Heart right ventricle (tissue), 16 donors: ENCODE data around the gene EGFR. TPM values are rescaled to one million over a fixed set of nuclear protein-coding genes. Genes with fewer than 3 reads are reported as not detected.
"Not testable (repeated sequence)": the region's sequence is repeated elsewhere in the genome, so short reads cannot be mapped to it uniquely, and the experiment has no call there.

Experiments
- ATAC-seq, 8 donors: fragments of 200-7000 bp; cut with Tn5 transposase; one replicate each; pipeline ENCODE4 v1.9.1; 2020; ENCODE audit warnings: mild to moderate bottlenecking in 8 of 8, moderate library complexity in 8 of 8, moderate number of reproducible peaks in 1 of 8
- DNase-seq, 2 donors: peaks; one replicate each; pipeline ENCODE4 v3.0.0-alpha.2; 2020
- H3K27ac ChIP-seq, 10 donors: fragments of 200-600 bp; sonication (generic) in 2 of 10; one replicate each; pipeline versions ENCODE4 v1.5.0 to v1.8.0; 2020 to 2022; ENCODE audit warnings: mild to moderate bottlenecking in 3 of 10
- H3K27me3 ChIP-seq, 7 donors: fragments of 200-600 bp; one replicate each; pipeline ENCODE4 v1.8.0; 2021 to 2022; ENCODE audit warnings: mild to moderate bottlenecking in 2 of 7
- H3K36me3 ChIP-seq, 9 donors: fragments of 200-600 bp; sonication (generic) in 1 of 9; one replicate each; pipeline versions ENCODE4 v1.5.0 to v1.8.0; 2020 to 2022; ENCODE audit warnings: mild to moderate bottlenecking in 2 of 9
- H3K4me1 ChIP-seq, 9 donors: fragments of 200-600 bp; sonication (generic) in 1 of 9; one replicate each; pipeline versions ENCODE4 v1.5.0 to v1.8.0; 2020 to 2022; ENCODE audit warnings: mild to moderate bottlenecking in 4 of 9
- H3K4me3 ChIP-seq, 10 donors: fragments of 200-600 bp; sonication (generic) in 2 of 10; one replicate each; pipeline versions ENCODE4 v1.5.0 to v1.8.0; 2020 to 2022; ENCODE audit warnings: mild to moderate bottlenecking in 7 of 10, moderate library complexity in 2 of 10
- H3K9me3 ChIP-seq, 11 donors: fragments of 200-600 bp in 10 of 11; sonication (generic) in 2 of 11; one replicate each; pipeline versions ENCODE4 v1.5.0 to v1.8.0; 2013 to 2022; ENCODE audit warnings: mild to moderate bottlenecking in 2 of 11, control low read depth in 1 of 11, moderate library complexity in 1 of 11
- WGBS, 2 donors: extraction: QIAGEN DNeasy Blood & Tissue Kit; methylation state at CpG; one replicate each; pipeline ENCODE4 v1.1.7; 2013; ENCODE audit warnings: inconsistent platforms in 1 of 2; 5-methylcytosine and 5-hydroxymethylcytosine counted together
- intact Hi-C, 10 donors: fragments of 100-400 bp; cut with DNase I; formaldehyde crosslinking; loops; one replicate each; pipeline versions ENCODE4 v1.11.1 to v1.14.2; 2022
- polyA plus RNA-seq, 2 donors: library from polyadenylated mRNA; stranded (reverse); fragments of 200-250 nt; gene quantifications; one replicate each; pipeline ENCODE4 v1.2.3, GENCODE V29; 2013
- total RNA-seq, 10 donors: library from RNA; stranded (reverse); fragmentation: NEBNext Ultra II Directional in 3 of 10; extraction: Animal tissue kit (Norgen Biotek cat#: 25700) in 3 of 10; gene quantifications; one replicate each; pipeline versions ENCODE4 v1.2.1 to v1.2.4, GENCODE V29; 2021 to 2023
- TF ChIP-seq, protein P1 (sequence below), 9 donors: fragments of 200-600 bp; sonication (generic) in 2 of 9; IDR thresholded peaks; one replicate each; pipeline versions ENCODE4 v1.5.0 to v1.8.0; 2021 to 2022; ENCODE audit warnings: antibody characterized with exemption in 9 of 9, mild to moderate bottlenecking in 5 of 9, moderate library complexity in 1 of 9
- donor health status: Arrhythmogenic right ventricular cardiomyopathy.
- donor health status: ischemic (EF 13 %, LVEDD 7.1; RV severe dilation, severe dysfunction).
- donor health status: healthy with polysubstance abuse.
- donor health status: DM: no; HTN: yes; CAD: no.
- donor health status: DM: no; HTN: no; CAD: no.
- donor health status: ischemic (EF 25% LVEDD 6.9; RV normal size, moderate dysfunction).
- donor health status: ischemic (EF 25% LVEDD 5.7; RV mildly dilated, moderate dysfunction).
- donor health status: healthy.
- donor health status: DM: yes; HTN: yes; CAD: no.
- donor health status: Ischemic cardiomyopathy.
- donor health status: ischemic (EF 35%, LVEDD 5.7; RV mildly dilated, moderate dysfunction).
- donor health status: nonischemic (EF 11% LVEDD 7.7; RV severe dilation, severe dysfunction).
- donor health status: DM: yes; HTN: yes; CAD: no.
- donor health status: PGD.
- donor health status: ischemic (EF 29% LVEDD 5.4; RV normal size, mild dysfunction).
- donor health status: nonischemic (EF 23%, LVEDD 6.1; RV moderate dilation, normal function).

The EGFR gene
- total and polyA plus RNA-seq, 12 donors: 1.9 to 13.5 (median 7.6) TPM

GRCh38 chr7:55034776-55035175 is 16.0 kb downstream of the EGFR start:
- H3K27ac ChIP-seq: no peak overlapping the region

GRCh38 chr7:55035410-55035809 is 16.6 kb downstream of the EGFR start:
- H3K27me3 ChIP-seq, H3K9me3 ChIP-seq, DNase-seq, H3K27ac ChIP-seq, ATAC-seq, intact Hi-C loops, H3K36me3 ChIP-seq, H3K4me3 ChIP-seq: not testable (repeated sequence)
- H3K4me1 ChIP-seq: peaks cover 0 to 25% (median 0%) of the 10 kb centered on the region in 9 donors
- WGBS, 2 donors: 87 to 93% methylated on average over 3 of the region's 3 CpGs

More at GRCh38 chr7:55034776-55035175, 16.0 kb downstream of the EGFR start:
- intact Hi-C loops: no loop called here
- no peaks in the 10 kb centered on the region for H3K27me3 ChIP-seq
- DNase-seq (no peak), ATAC-seq (no peak)
- no peaks in the 10 kb centered on the region for H3K9me3 ChIP-seq
- 79 to 91% methylated on average over 2 of the region's 2 CpGs for WGBS, 2 donors
- no peaks in the 10 kb centered on the region for H3K36me3 ChIP-seq
- TF ChIP-seq, protein P1, sequence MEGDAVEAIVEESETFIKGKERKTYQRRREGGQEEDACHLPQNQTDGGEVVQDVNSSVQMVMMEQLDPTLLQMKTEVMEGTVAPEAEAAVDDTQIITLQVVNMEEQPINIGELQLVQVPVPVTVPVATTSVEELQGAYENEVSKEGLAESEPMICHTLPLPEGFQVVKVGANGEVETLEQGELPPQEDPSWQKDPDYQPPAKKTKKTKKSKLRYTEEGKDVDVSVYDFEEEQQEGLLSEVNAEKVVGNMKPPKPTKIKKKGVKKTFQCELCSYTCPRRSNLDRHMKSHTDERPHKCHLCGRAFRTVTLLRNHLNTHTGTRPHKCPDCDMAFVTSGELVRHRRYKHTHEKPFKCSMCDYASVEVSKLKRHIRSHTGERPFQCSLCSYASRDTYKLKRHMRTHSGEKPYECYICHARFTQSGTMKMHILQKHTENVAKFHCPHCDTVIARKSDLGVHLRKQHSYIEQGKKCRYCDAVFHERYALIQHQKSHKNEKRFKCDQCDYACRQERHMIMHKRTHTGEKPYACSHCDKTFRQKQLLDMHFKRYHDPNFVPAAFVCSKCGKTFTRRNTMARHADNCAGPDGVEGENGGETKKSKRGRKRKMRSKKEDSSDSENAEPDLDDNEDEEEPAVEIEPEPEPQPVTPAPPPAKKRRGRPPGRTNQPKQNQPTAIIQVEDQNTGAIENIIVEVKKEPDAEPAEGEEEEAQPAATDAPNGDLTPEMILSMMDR (IDR thresholded peaks at IDR 0.05): no peak
- H3K4me1 ChIP-seq: peaks cover 0 to 25% (median 0%) of the 10 kb centered on the region in 9 donors
- no peak overlapping the region for H3K4me3 ChIP-seq

DNA sequence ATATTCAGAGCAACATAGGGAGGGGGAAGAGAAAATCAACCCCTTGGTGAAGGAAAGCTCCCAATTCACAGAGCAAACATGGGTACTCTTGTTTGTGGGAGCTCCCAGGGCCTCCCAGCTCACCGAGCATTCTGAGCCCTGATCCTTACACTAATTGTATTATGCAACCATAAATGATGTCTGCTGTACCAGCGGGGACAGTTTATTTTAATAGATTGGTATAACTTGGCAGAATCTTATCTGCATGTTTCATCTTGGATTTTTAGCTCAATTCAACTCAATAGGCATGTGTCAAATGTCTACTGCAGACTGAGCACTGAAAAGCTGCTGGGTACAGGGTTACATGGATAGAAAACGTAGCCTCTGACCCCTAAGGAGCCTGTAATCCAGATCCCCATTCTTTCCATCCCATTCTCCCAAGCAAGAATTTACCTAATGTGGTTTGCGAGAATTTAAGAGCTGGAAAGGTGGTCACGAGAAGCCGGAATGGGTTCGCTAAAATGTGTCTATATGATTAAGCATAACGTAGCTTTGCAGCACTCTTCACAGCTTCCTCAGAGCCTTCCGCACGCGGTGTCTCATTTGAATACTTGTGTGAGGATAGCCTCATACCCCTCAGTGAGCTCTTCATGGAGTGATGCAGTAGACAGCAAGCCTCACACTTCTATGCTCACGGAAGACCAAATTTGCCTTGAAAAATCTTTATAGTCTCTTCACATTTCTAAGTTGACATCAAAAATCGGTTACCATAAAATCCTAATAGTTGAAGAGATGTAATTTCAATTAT is 18.3 kb downstream of the EGFR start:
- no peak overlapping the region for H3K4me3 ChIP-seq
- H3K9me3 ChIP-seq: no peaks in the 10 kb centered on the region
- TF ChIP-seq, protein P1 (IDR thresholded peaks at IDR 0.05): no peak
- no peak overlapping the region for H3K27ac ChIP-seq
- no peak for ATAC-seq
- intact Hi-C loops: no loop called here
- no peaks in the 10 kb centered on the region for H3K36me3 ChIP-seq
- H3K4me1 ChIP-seq: peaks cover 0 to 25% (median 0%) of the 10 kb centered on the region in 9 donors
- DNase-seq: no peak
- WGBS, 2 donors: 92% methylated on average over 13 of the region's 13 CpGs
- H3K27me3 ChIP-seq: no peaks in the 10 kb centered on the region

- 95 to 98% methylated on average over 3 of the region's 3 CpGs for WGBS, 2 donors
Measured at GRCh38 chr7:55043691-55044370, 25.0 kb downstream of the EGFR start.

More at GRCh38 chr7:55043691-55044370, 25.0 kb downstream of the EGFR start:
- Histone ChIP-seq H3K9me3 (no peaks in the 10 kb centered on the region), H3K36me3 (no peaks in the 10 kb centered on the region), H3K4me1 (peaks cover 0 to 17% (median 2%) of the 10 kb centered on the region in 9 donors), H3K27me3 (no peaks in the 10 kb centered on the region), H3K27ac (no peak overlapping the region), H3K4me3 (no peak overlapping the region)
- no peak for ATAC-seq
- no peak for DNase-seq
- intact Hi-C loops: no loop called here
- TF ChIP-seq, protein P1 (IDR thresholded peaks at IDR 0.05): no peak
